Measurements from ENCODE around the gene ENOX1.

GRCh38 chr13:43515531-43515930 lies 271.2 kb downstream of the ENOX1 start:
- TF ChIP-seq ZNF366 (tag by site-specific recombination; conservative IDR thresholded peaks at IDR 0.05) (no peak), KLF16 (tag by site-specific recombination; IDR thresholded peaks at IDR 0.05) (no peak), CTCF (tag by site-specific recombination; IDR thresholded peaks at IDR 0.05) (no peak), ZNF23 (tag by site-specific recombination; IDR thresholded peaks at IDR 0.05; ENCODE audit: borderline replicate concordance) (no peak), ZNF48 (tag by site-specific recombination; IDR thresholded peaks at IDR 0.05) (no peak)

All from HEK293 (cell line).